ENCODE measurements around the gene PSTPIP2. TPM values are rescaled to one million over a fixed set of nuclear protein-coding genes. Genes with fewer than 3 reads are reported as not detected.

Gene PSTPIP2
- total RNA-seq, 2 experiments from 2014 or later = 5.9 to 6.0 TPM

GRCh38 chr18:46084431-46084830, 12.4 kb upstream of the PSTPIP2 start:
- ChIA-PET CTCF (interaction anchor here (1.3 kb wide), 2 partner anchors 11 to 13 kb away, joined by 3 to 4 read pairs; no protein-coding TSS in a partner anchor), POLR2A (no interaction called here)
- no peak overlapping the region for H3K27ac ChIP-seq (ENCODE audit: low read depth in 1 of 2, low read length in 2 of 2)
- no peaks in the 10 kb centered on the region for H3K4me1 ChIP-seq (ENCODE audit: insufficient read depth, low read length)
- no peak for TF ChIP-seq CTCF (IDR thresholded peaks at IDR 0.05)
- no peak for DNase-seq
- H3K4me3 Mint-ChIP-seq = no peak overlapping the region
- peaks cover 4 to 6% of the 10 kb centered on the region in 2 experiments for H3K9me3 ChIP-seq (ENCODE audit: control insufficient read depth in 1 of 2, insufficient read depth in 1 of 2, low read length in 2 of 2)
- peaks cover 7% of the 10 kb centered on the region for H3K4me1 Mint-ChIP-seq (ENCODE audit: low read depth)
- peaks cover 98% of the 10 kb centered on the region for H3K36me3 Mint-ChIP-seq (ENCODE audit: low read depth)
- H3K27me3 Mint-ChIP-seq = no peaks in the 10 kb centered on the region
- no peak for ATAC-seq (ENCODE audit: poor library complexity)
- no peak overlapping the region for H3K27ac Mint-ChIP-seq
- no peaks in the 10 kb centered on the region for H3K9me3 Mint-ChIP-seq
- intact Hi-C loops (cut with DNase I, micrococcal nuclease) = no loop called here
- no peaks in the 10 kb centered on the region for H3K27me3 ChIP-seq (ENCODE audit: control insufficient read depth in 1 of 2, insufficient read depth in 2 of 2, low read length in 2 of 2)
- H3K4me3 ChIP-seq (ENCODE audit: low read length) = no peak overlapping the region
- peaks cover 86% of the 10 kb centered on the region for H3K36me3 ChIP-seq (ENCODE audit: insufficient read depth, low read length)

- Histone ChIP-seq H3K4me1 (ENCODE audit: insufficient read depth, low read length) (no peaks in the 10 kb centered on the region), H3K36me3 (ENCODE audit: insufficient read depth, low read length) (peaks cover 54% of the 10 kb centered on the region), H3K27me3 (ENCODE audit: control insufficient read depth in 1 of 2, insufficient read depth in 2 of 2, low read length in 2 of 2) (no peaks in the 10 kb centered on the region), H3K4me3 (ENCODE audit: low read length) (no peak overlapping the region), H3K27ac (ENCODE audit: low read depth in 1 of 2, low read length in 2 of 2) (no peak overlapping the region), H3K9me3 (ENCODE audit: control insufficient read depth in 1 of 2, insufficient read depth in 1 of 2, low read length in 2 of 2) (no peaks in the 10 kb centered on the region)
- POLR2A ChIA-PET = no interaction called here
- Mint-ChIP-seq H3K4me1 (ENCODE audit: low read depth) (no peaks in the 10 kb centered on the region), H3K27me3 (no peaks in the 10 kb centered on the region), H3K27ac (no peak overlapping the region), H3K9me3 (no peaks in the 10 kb centered on the region), H3K36me3 (ENCODE audit: low read depth) (peaks cover 63% of the 10 kb centered on the region), H3K4me3 (no peak overlapping the region)
- TF ChIP-seq CTCF (IDR thresholded peaks at IDR 0.05) = no peak
- CTCF ChIA-PET = no interaction called here
- no peak for ATAC-seq (ENCODE audit: poor library complexity)
- no peak for DNase-seq
- intact Hi-C loops (cut with DNase I, micrococcal nuclease) = no loop called here
Measured at GRCh38 chr18:46080156-46080555, 8.1 kb upstream of the PSTPIP2 start.

- H3K27ac Mint-ChIP-seq = no peak overlapping the region
- H3K27me3 Mint-ChIP-seq = no peaks in the 10 kb centered on the region
- no peak for DNase-seq
- peaks cover 46% of the 10 kb centered on the region for H3K36me3 ChIP-seq (ENCODE audit: insufficient read depth, low read length)
- TF ChIP-seq CTCF (IDR thresholded peaks at IDR 0.05) = no peak
- ChIA-PET POLR2A (no interaction called here), CTCF (no interaction called here)
- no peaks in the 10 kb centered on the region for H3K27me3 ChIP-seq (ENCODE audit: control insufficient read depth in 1 of 2, insufficient read depth in 2 of 2, low read length in 2 of 2)
- H3K4me3 Mint-ChIP-seq = no peak overlapping the region
- ATAC-seq (ENCODE audit: poor library complexity) = no peak
- no peaks in the 10 kb centered on the region for H3K9me3 Mint-ChIP-seq
- peaks cover 55% of the 10 kb centered on the region for H3K36me3 Mint-ChIP-seq (ENCODE audit: low read depth)
- no peak overlapping the region for H3K4me3 ChIP-seq (ENCODE audit: low read length)
- H3K27ac ChIP-seq (ENCODE audit: low read depth in 1 of 2, low read length in 2 of 2) = no peak overlapping the region
- no peaks in the 10 kb centered on the region for H3K4me1 ChIP-seq (ENCODE audit: insufficient read depth, low read length)
- no peaks in the 10 kb centered on the region for H3K4me1 Mint-ChIP-seq (ENCODE audit: low read depth)
- intact Hi-C loops (cut with DNase I, micrococcal nuclease) = no loop called here
- H3K9me3 ChIP-seq (ENCODE audit: control insufficient read depth in 1 of 2, insufficient read depth in 1 of 2, low read length in 2 of 2) = no peaks in the 10 kb centered on the region
Measured at GRCh38 chr18:46079336-46079735, 7.3 kb upstream of the PSTPIP2 start.
